GM19043 (cell line): Measurements from ENCODE around the gene PCDH9.
"Not testable (repeated sequence)": the region's sequence is repeated elsewhere in the genome, so short reads cannot be mapped to it uniquely, and the experiment has no call there.

Experiments
- ATAC-seq: cut with Tn5 transposase; IDR thresholded peaks from one replicate; pipeline ENCODE4 v1.9.1; 2021; ENCODE audit warnings: low read depth; ENCODE audit not compliant: unreplicated experiment

The PCDH9 gene

GRCh38 chr13:66266348-66266747 is 963.8 kb downstream of the PCDH9 start:
- no peak for ATAC-seq

DNA sequence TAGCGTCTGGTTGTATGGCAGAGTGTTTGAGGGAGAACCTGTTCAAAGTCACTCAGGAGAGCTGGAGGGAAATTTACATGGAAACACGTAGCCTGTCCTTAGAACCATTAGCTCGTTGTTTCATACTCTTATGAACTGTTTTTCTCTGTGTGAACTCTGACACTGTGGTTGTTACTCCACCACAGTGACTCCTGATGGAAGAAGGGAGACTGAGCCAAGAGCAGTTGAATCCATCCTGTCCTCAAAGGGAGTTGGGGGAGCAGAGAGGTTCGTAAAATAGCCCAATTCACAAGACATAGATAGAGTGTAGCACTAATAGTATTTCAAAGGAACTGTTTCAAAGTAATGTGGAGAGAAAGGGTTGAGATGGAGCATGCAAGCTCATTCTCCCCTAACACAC is 964.8 kb downstream of the PCDH9 start:
- ATAC-seq = no peak

- no peak for ATAC-seq
These were observed 965.2 kb downstream of the PCDH9 start for GRCh38 chr13:66264971-66265370.

- no peak for ATAC-seq
These were observed 967.8 kb downstream of the PCDH9 start for GRCh38 chr13:66262330-66262729.

DNA sequence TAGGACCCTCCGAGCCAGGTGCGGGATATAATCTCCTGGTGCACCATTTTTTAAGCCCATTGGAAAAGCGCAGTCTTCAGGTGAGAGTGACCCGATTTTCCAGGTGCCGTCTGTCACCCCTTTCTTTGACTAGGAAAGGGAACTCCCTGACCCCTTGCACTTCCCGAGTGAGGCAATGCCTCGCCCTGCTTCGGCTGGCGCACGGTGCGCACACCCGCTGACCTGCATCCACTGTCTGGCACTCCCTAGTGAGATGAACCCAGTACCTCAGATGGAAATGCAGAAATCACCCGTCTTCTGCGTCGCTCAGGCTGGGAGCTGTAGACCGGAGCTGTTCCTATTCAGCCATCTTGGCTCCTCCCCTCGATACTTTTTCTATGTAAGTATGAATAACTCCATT is 970.7 kb downstream of the PCDH9 start:
- ATAC-seq = not testable (repeated sequence)
